Measurements from ENCODE around the gene TRPC1.
"Not testable (repeated sequence)": the region's sequence is repeated elsewhere in the genome, so short reads cannot be mapped to it uniquely, and the experiment has no call there.

The TRPC1 gene

DNA sequence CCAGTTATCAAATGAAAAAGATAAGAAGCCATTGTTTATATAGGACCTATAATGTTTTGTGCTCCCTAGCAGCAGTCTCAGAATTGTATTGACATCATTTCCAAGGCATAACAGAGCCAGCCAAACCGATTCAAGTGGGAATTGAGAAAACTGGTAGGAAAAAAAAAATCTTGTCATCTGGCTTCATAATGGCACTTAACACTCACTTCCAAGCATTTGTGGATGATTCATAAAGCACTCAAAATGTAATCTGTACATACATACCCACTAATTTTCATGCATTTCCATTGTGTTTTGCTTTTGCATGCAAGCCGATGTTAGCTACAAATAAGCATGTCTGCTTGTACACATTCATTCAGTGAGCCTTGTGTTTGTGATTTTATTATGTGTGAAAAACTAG, 18.6 kb upstream of the TRPC1 start:
- TF ChIP-seq, protein P1, sequence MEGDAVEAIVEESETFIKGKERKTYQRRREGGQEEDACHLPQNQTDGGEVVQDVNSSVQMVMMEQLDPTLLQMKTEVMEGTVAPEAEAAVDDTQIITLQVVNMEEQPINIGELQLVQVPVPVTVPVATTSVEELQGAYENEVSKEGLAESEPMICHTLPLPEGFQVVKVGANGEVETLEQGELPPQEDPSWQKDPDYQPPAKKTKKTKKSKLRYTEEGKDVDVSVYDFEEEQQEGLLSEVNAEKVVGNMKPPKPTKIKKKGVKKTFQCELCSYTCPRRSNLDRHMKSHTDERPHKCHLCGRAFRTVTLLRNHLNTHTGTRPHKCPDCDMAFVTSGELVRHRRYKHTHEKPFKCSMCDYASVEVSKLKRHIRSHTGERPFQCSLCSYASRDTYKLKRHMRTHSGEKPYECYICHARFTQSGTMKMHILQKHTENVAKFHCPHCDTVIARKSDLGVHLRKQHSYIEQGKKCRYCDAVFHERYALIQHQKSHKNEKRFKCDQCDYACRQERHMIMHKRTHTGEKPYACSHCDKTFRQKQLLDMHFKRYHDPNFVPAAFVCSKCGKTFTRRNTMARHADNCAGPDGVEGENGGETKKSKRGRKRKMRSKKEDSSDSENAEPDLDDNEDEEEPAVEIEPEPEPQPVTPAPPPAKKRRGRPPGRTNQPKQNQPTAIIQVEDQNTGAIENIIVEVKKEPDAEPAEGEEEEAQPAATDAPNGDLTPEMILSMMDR (IDR thresholded peaks at IDR 0.05; ENCODE audit: insufficient read depth, missing control alignments): no peak
- no peak for FAIRE-seq
- DNase-seq (ENCODE audit: insufficient read length, low spot score): no peak

DNA sequence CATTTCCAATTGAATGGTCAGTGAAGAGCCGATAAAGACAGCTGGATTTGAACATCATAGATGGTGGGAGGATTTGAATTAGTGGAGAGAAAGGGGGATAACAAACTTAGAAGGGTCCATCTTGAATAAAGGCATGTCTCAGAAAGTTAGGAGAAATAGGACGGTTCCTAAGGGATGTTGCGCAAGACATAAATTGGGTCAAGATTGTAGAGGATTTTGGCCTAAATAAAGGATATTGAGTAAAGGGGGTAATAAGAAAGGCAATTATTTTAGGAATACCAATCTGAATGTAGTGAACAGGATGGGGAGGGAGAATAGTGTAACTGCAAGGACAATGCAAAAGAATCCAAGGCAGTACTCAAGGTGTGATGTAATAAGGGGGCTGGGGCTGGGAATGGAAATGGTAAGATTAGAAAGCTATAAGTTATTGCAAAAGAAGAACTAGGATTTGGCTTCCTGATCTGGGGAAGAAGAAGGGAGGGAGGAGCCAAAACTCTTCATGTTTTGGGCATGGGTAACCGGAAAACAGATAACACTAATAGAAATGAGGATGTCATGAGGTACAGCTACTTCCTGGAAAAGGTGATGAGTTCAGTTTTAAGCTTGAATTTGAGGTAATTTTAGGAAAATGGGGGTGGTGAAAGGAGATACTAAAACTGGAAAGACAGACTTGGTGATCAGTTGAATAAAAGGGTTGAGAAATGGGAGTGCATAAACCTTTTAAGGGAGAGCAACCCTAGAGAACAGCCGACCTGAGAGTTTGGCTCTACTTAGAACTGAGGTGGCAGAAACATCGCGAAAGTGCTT, 17.3 kb upstream of the TRPC1 start:
- TF ChIP-seq, protein P1 (IDR thresholded peaks at IDR 0.05; ENCODE audit: insufficient read depth, missing control alignments): no peak
- FAIRE-seq (no peak), DNase-seq (ENCODE audit: insufficient read length, low spot score) (no peak)

DNA sequence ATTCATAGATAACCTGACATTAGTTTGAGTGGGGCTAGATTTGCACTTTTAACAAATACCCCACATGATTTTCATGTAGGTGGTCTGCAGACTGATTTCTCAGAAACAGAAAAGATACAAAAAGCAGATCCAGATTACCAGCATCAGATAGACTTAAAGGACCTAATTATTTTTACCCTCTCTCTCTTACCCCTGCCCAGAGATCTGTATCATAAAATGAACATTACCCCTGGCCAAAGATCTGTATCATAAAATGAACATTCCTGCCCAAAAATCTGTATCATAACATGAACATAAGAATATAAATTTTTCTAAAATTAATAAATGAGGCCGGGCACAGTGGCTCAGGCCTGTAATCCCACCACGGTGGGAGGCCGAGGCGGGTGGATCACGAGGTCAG, 14.6 kb upstream of the TRPC1 start:
- DNase-seq (ENCODE audit: insufficient read length, low spot score): no peak
- TF ChIP-seq, protein P1 (IDR thresholded peaks at IDR 0.05; ENCODE audit: insufficient read depth, missing control alignments): no peak
- no peak for FAIRE-seq

DNA sequence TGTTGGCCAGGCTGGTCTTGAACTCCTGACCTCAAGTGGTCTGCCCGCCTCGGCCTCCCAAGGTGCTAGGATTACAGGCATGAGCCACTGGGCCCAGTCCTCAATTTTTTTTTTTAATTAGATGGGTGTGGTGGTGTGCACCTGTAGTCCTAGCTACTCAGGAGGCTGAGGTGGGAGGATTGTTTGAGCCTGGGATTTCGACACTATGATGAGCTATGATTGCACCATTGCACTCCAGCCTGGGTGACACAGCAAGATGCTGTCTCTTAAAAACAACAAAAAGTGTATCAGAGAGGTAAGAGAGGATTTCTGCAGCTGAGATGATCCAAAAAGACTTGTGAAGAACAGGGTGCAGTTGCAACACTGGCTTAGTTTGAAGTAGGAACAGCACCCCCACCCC, 9.0 kb upstream of the TRPC1 start:
- not testable (repeated sequence) for DNase-seq (ENCODE audit: insufficient read length, low spot score); FAIRE-seq

DNA sequence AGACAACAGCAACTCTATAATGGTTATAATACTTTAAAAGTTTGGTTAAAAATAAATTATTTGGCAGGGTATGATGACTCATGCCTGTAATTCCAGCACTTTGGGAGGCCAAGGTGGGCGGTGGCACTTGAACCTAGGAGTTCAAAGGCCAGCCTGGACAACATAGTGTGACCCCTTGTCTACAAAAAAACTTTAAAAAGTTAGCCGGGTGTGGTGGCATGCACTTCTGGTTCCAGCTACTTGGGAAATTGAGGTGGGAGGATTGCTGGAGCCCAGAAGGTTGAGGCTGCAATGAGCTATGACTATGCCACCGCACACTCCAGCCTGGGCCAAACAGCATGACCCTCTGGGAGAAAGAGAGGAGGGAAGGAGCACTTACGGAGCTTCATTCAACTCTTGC, 7.7 kb upstream of the TRPC1 start:
- no peak for FAIRE-seq
- TF ChIP-seq, protein P1 (IDR thresholded peaks at IDR 0.05; ENCODE audit: insufficient read depth, missing control alignments): no peak
- no peak for DNase-seq (ENCODE audit: insufficient read length, low spot score)

DNA sequence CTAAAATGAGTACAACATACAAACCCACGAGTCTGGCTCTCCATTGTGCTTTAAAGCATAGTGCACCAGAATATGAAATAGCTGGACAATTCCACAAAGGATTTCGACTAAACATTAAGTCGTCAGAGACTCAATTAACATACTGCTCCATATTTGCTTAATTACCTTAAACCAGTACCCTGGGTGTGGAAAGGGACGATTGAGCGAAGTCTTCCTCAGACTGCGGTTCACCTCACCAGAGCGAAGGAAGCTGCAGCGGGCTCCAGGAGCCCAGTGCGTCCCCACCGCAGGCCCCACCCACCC, 218 bp upstream of the TRPC1 start:
- TF ChIP-seq, protein P1 (IDR thresholded peaks at IDR 0.05; ENCODE audit: insufficient read depth, missing control alignments): no peak
- FAIRE-seq (no peak), DNase-seq (ENCODE audit: insufficient read length, low spot score) (no peak)

DNA sequence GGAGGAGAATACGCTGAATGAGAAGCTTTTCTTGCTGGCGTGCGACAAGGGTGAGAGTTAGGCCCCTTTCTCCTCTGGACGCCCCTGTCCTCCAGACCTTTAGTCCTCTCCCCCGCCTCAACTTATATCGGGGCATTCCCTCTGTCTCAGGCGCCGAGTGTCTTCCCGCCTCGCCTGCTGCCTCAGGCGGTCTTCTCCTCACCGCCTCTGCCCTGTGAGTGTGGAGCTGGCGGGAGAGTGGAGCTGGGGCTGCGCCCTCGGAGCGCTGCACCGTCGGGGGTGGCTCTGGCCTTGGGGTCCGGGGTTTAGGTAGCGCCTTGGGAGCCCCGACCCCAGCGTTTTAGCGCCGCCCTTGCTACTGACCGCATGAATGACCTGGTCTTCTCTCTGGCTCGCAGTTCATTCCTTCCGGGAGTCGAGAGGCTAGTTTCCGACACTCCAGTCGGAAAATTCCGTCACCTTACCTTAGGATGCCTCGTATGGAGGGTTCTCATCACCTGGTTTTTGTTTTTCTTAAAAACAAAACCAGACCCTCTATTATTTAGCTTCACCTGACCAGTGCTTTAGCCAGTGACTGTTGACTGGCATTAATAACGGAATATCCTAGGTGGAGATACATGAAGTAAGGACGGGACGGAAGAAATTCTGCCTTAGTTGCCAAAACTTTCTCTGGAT, 985 bp downstream of the TRPC1 start:
- TF ChIP-seq, protein P1 (IDR thresholded peaks at IDR 0.05; ENCODE audit: insufficient read depth, missing control alignments): no peak
- FAIRE-seq: no peak
- no peak for DNase-seq (ENCODE audit: insufficient read length, low spot score)
